H1 (cell line): ENCODE data around the gene NUP205. TPM values are rescaled to one million over a fixed set of nuclear protein-coding genes. Genes with fewer than 3 reads are reported as not detected.
A peak's percentile ranks its signal among the peaks of the same experiment; 100 is the strongest.

Source experiments
- ASH2L ChIP-seq: fragments of 200-600, 300-600 bp; sonication (generic); IDR thresholded peaks from one replicate; pipeline ENCODE4 v1.7.1; 2017; ENCODE audit warnings: low read length
- BACH1 ChIP-seq: IDR thresholded peaks from 2 replicates; pipeline ENCODE4 v1.6.1; 2012; ENCODE audit warnings: low read length, improper control_type of control experiment
- CBX8 ChIP-seq: fragments of 300-800, 300-1000 bp; sonication (generic); IDR thresholded peaks from 2 replicates; pipeline ENCODE4 v1.7.1; 2016; ENCODE audit warnings: low read depth, low read length, borderline replicate concordance
- CHD1 ChIP-seq: IDR thresholded peaks from 2 replicates; pipeline ENCODE4 v1.6.1; 2012; ENCODE audit warnings: low read depth, low read length, improper control_type of control experiment
- GTF2F1 ChIP-seq: IDR thresholded peaks from 2 replicates; pipeline ENCODE4 v1.6.1; 2012; ENCODE audit warnings: low read depth, low read length, improper control_type of control experiment, borderline replicate concordance
- HDAC2 ChIP-seq, 2 experiments: fragments of 300-600 bp in 1 of 2; sonication (generic) in 1 of 2; IDR thresholded peaks; 2 replicates each; pipeline ENCODE4 v1.6.1; 2011 to 2012; ENCODE audit warnings: low read depth in 2 of 2, low read length in 2 of 2, mild to moderate bottlenecking in 2 of 2, moderate library complexity in 2 of 2, borderline replicate concordance in 1 of 2, inconsistent platforms in 1 of 2
- HDAC6 ChIP-seq: IDR thresholded peaks from one replicate; pipeline ENCODE4 v1.7.1; 2012; ENCODE audit warnings: low read depth, mild to moderate bottlenecking, inconsistent platforms, low read length, moderate library complexity
- JUND ChIP-seq: IDR thresholded peaks from 2 replicates; pipeline ENCODE4 v1.6.1; 2011; ENCODE audit warnings: mild to moderate bottlenecking, improper control_type of control experiment, low read length
- KDM1A ChIP-seq: fragments of 200-600, 300-600 bp; sonication (generic); IDR thresholded peaks from 2 replicates; pipeline ENCODE4 v1.7.1; 2016; ENCODE audit warnings: mild to moderate bottlenecking, low read length, borderline replicate concordance
- NRF1 ChIP-seq: IDR thresholded peaks from 2 replicates; pipeline ENCODE4 v1.6.1; 2011; ENCODE audit warnings: mild to moderate bottlenecking, low read depth, low read length, improper control_type of control experiment
- RAD21 ChIP-seq, 2 experiments: IDR thresholded peaks in 1 of 2; conservative IDR thresholded peaks in 1 of 2; 2 replicates each; pipeline ENCODE4 v1.6.1; 2011; ENCODE audit warnings: low read depth in 2 of 2, low read length in 2 of 2, improper control_type of control experiment in 1 of 2, inconsistent platforms in 1 of 2, mild to moderate bottlenecking in 1 of 2, moderate library complexity in 1 of 2
- RFX5 ChIP-seq: IDR thresholded peaks from 2 replicates; pipeline ENCODE4 v1.6.1; 2011; ENCODE audit warnings: low read depth, low read length, improper control_type of control experiment, borderline replicate concordance
- RNF2 ChIP-seq: fragments of 200-900, 300-1000 bp; sonication (generic); IDR thresholded peaks from 2 replicates; pipeline ENCODE4 v1.7.1; 2016; ENCODE audit warnings: borderline replicate concordance, low read depth, mild to moderate bottlenecking, antibody characterized with exemption, low read length; ENCODE audit not compliant: poor library complexity, severe bottlenecking; ENCODE audit errors: missing control alignments
- SIN3A ChIP-seq, 2 experiments: IDR thresholded peaks in 1 of 2; conservative IDR thresholded peaks in 1 of 2; 2 replicates each; pipeline ENCODE4 v1.6.1; 2011 to 2012; ENCODE audit warnings: low read length in 2 of 2, improper control_type of control experiment in 1 of 2, low read depth in 1 of 2, mild to moderate bottlenecking in 1 of 2
- SP4 ChIP-seq: IDR thresholded peaks from 2 replicates; pipeline ENCODE4 v1.6.1; 2012; ENCODE audit warnings: low read length, inconsistent platforms
- TAF1 ChIP-seq: IDR thresholded peaks from 2 replicates; pipeline ENCODE4 v1.6.1; 2011; ENCODE audit warnings: mild to moderate bottlenecking, low read depth, low read length
- TAF7 ChIP-seq: optimal IDR thresholded peaks from 2 replicates; pipeline ENCODE3; 2011; ENCODE audit warnings: low read depth, mild to moderate bottlenecking, inconsistent platforms, low read length, moderate library complexity, borderline replicate concordance
- polyA plus RNA-seq, 7 experiments: library from polyadenylated mRNA; depleted of rRNA in 3 of 7; stranded (reverse) in 5 of 7; unstranded in 2 of 7; fragments of >200 nt in 5 of 7; fragments of 200-250 nt in 2 of 7; gene quantifications; 1 replicate in 5 of 7; 2 replicates in 1 of 7; 4 replicates in 1 of 7; pipeline versions ENCODE4 v1.2.1 to v1.2.3, GENCODE V29; 2011 to 2013; ENCODE audit warnings: missing spikeins in 2 of 7, mixed read lengths in 2 of 7
- total RNA-seq: library from RNA; stranded (reverse); fragmentation: NEBNext Ultra II Directional; extraction: Animal tissue kit (Norgen Biotek cat#: 25700); gene quantifications from 2 replicates; pipeline ENCODE4 v1.2.1, GENCODE V29; 2021
- TF ChIP-seq, protein P1 (sequence below): IDR thresholded peaks from 2 replicates; pipeline ENCODE4 v1.6.1; 2012; ENCODE audit warnings: inconsistent platforms
- TF ChIP-seq, protein P2 (sequence below), 3 experiments: IDR thresholded peaks; 1 replicate in 2 of 3; 2 replicates in 1 of 3; pipeline versions ENCODE4 v1.5.1 to v1.6.1; 2011; ENCODE audit warnings: low read length in 3 of 3, mild to moderate bottlenecking in 3 of 3, inconsistent platforms in 2 of 3, low read depth in 1 of 3, moderate library complexity in 1 of 3; ENCODE audit not compliant: insufficient read depth in 1 of 3; ENCODE audit errors: control extremely low read depth in 1 of 3
- TF ChIP-seq, protein P3 (sequence below): IDR thresholded peaks from 2 replicates; pipeline ENCODE4 v1.6.1; 2012; ENCODE audit warnings: low read length, inconsistent platforms

The NUP205 gene
- total and polyA plus RNA-seq, 2 of the 8 experiments (the other 6 are each of a cell fraction or from before 2014, with no cell fraction given): 148 to 216 TPM

DNA sequence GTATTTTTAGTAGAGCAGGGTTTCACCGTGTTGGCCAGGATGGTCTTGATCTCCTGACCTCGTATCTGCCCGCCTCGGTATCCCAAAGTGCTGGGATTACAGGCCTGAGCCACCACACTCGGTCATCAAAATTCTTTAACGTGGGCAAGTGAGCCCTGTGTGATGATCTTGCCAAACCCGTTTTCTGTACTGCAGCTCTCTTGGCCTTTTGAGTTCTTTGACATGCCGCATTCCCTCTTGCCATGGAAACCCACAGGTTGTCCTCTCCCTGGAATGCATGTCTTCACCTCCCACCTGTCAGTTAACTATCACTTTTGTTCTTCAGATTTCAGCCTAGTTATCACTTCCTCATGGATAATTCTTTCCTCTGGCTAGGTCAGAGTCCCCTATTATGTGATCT lies 5.0 kb downstream of the NUP205 start (continued):
- TF ChIP-seq KDM1A: no peak
- TF ChIP-seq RFX5: no peak
- no peak for TF ChIP-seq CHD1
- TF ChIP-seq SP4: no peak
- TF ChIP-seq HDAC2 (IDR thresholded peaks at IDR 0.05; ENCODE audit: borderline replicate concordance in 1 of 2, low read depth in 2 of 2, low read length in 2 of 2): peak in 1 of 2 experiments; percentile 70; a peak in 1 of 4 replicates
- TF ChIP-seq, protein P1, sequence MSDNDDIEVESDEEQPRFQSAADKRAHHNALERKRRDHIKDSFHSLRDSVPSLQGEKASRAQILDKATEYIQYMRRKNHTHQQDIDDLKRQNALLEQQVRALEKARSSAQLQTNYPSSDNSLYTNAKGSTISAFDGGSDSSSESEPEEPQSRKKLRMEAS: peak; percentile 53; the same call in 1 of the 2 replicates
- TF ChIP-seq JUND: 0 out of 2 replicates have a peak, but pooled peaks have one; percentile 12
- TF ChIP-seq, protein P2, sequence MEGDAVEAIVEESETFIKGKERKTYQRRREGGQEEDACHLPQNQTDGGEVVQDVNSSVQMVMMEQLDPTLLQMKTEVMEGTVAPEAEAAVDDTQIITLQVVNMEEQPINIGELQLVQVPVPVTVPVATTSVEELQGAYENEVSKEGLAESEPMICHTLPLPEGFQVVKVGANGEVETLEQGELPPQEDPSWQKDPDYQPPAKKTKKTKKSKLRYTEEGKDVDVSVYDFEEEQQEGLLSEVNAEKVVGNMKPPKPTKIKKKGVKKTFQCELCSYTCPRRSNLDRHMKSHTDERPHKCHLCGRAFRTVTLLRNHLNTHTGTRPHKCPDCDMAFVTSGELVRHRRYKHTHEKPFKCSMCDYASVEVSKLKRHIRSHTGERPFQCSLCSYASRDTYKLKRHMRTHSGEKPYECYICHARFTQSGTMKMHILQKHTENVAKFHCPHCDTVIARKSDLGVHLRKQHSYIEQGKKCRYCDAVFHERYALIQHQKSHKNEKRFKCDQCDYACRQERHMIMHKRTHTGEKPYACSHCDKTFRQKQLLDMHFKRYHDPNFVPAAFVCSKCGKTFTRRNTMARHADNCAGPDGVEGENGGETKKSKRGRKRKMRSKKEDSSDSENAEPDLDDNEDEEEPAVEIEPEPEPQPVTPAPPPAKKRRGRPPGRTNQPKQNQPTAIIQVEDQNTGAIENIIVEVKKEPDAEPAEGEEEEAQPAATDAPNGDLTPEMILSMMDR (IDR thresholded peaks at IDR 0.05; ENCODE audit: control extremely low read depth in 1 of 3, insufficient read depth in 1 of 3, low read depth in 1 of 3, low read length in 3 of 3): no peak
- no peak for TF ChIP-seq RAD21 (IDR thresholded peaks at IDR 0.05 in 1 of 2, conservative IDR thresholded peaks at IDR 0.05 in 1 of 2; ENCODE audit: low read depth in 2 of 2, low read length in 2 of 2)
- TF ChIP-seq HDAC6: no peak
- peak; percentile 54 for TF ChIP-seq ASH2L
- TF ChIP-seq TAF1: no peak; the same call in 1 of the 2 replicates
- no peak for TF ChIP-seq GTF2F1
- no peak for TF ChIP-seq NRF1
- no peak for TF ChIP-seq RNF2
- TF ChIP-seq SIN3A (conservative IDR thresholded peaks at IDR 0.05 in 1 of 2, IDR thresholded peaks at IDR 0.05 in 1 of 2; ENCODE audit: low read depth in 1 of 2, low read length in 2 of 2): peak; percentile 94 to 99
- TF ChIP-seq TAF7: no peak
- TF ChIP-seq CBX8: no peak
- TF ChIP-seq BACH1: no peak
- TF ChIP-seq, protein P3, sequence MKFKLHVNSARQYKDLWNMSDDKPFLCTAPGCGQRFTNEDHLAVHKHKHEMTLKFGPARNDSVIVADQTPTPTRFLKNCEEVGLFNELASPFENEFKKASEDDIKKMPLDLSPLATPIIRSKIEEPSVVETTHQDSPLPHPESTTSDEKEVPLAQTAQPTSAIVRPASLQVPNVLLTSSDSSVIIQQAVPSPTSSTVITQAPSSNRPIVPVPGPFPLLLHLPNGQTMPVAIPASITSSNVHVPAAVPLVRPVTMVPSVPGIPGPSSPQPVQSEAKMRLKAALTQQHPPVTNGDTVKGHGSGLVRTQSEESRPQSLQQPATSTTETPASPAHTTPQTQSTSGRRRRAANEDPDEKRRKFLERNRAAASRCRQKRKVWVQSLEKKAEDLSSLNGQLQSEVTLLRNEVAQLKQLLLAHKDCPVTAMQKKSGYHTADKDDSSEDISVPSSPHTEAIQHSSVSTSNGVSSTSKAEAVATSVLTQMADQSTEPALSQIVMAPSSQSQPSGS: peak; percentile 42; the same call in 1 of the 2 replicates
